Measurements from ENCODE around the gene PLCXD1. TPM values are rescaled to one million over a fixed set of nuclear protein-coding genes. Genes with fewer than 3 reads are reported as not detected.

PLCXD1 gene
- total RNA-seq, 1 experiment from 2014 or later: 60.9 TPM

- Histone ChIP-seq H3K4me3 (ENCODE audit: low read depth, low read length, poor library complexity, severe bottlenecking) (no peak overlapping the region), H3K27ac (ENCODE audit: low read depth, low read length, poor library complexity, severe bottlenecking) (no peak overlapping the region), H3K36me3 (ENCODE audit: insufficient read depth, low read length, poor library complexity, severe bottlenecking) (no peaks in the 10 kb centered on the region), H3K27me3 (replicated peaks; ENCODE audit: insufficient read depth, low read depth, low read length, poor library complexity) (no peaks in the 10 kb centered on the region), H3K9me3 (ENCODE audit: low read depth, low read length, poor library complexity, severe bottlenecking) (no peaks in the 10 kb centered on the region), H3K4me1 (ENCODE audit: insufficient read depth, low read length, poor library complexity, severe bottlenecking) (no peaks in the 10 kb centered on the region)
- ChIA-PET POLR2A (ENCODE audit: low non-redundant PET) (no interaction called here), CTCF (no interaction called here)
- no TSS peak for BruUV-seq (replicated peaks)
- no peak for DNase-seq (ENCODE audit: low spot score)
- intact Hi-C loops (cut with micrococcal nuclease; ENCODE audit: unreplicated experiment): no loop called here
- TF ChIP-seq CTCF (conservative IDR thresholded peaks at IDR 0.05; ENCODE audit: low read depth, low read length) (no peak), EZH2 (IDR thresholded peaks at IDR 0.05; ENCODE audit: borderline replicate concordance, low read depth, low read length, poor library complexity, severe bottlenecking) (no peak)
Observed at GRCh38 chrX:349196-349595, 68.0 kb downstream of the PLCXD1 start.

- POLR2A ChIA-PET (ENCODE audit: low non-redundant PET): no interaction called here
- H3K4me3 ChIP-seq (ENCODE audit: low read depth, low read length, poor library complexity, severe bottlenecking): no peak overlapping the region
- no peaks in the 10 kb centered on the region for H3K27me3 ChIP-seq (replicated peaks; ENCODE audit: insufficient read depth, low read depth, low read length, poor library complexity)
- TF ChIP-seq CTCF (conservative IDR thresholded peaks at IDR 0.05; ENCODE audit: low read depth, low read length) (no peak), EZH2 (IDR thresholded peaks at IDR 0.05; ENCODE audit: borderline replicate concordance, low read depth, low read length, poor library complexity, severe bottlenecking) (no peak)
- H3K27ac ChIP-seq (ENCODE audit: low read depth, low read length, poor library complexity, severe bottlenecking): no peak overlapping the region
- H3K36me3 ChIP-seq (ENCODE audit: insufficient read depth, low read length, poor library complexity, severe bottlenecking): no peaks in the 10 kb centered on the region
- CTCF ChIA-PET: no interaction called here
- no peak for DNase-seq (ENCODE audit: low spot score)
- intact Hi-C loops (cut with micrococcal nuclease; ENCODE audit: unreplicated experiment): no loop called here
- H3K9me3 ChIP-seq (ENCODE audit: low read depth, low read length, poor library complexity, severe bottlenecking): no peaks in the 10 kb centered on the region
- no peaks in the 10 kb centered on the region for H3K4me1 ChIP-seq (ENCODE audit: insufficient read depth, low read length, poor library complexity, severe bottlenecking)
- BruUV-seq (replicated peaks): no TSS peak
Observed at GRCh38 chrX:349702-350101, 68.5 kb downstream of the PLCXD1 start.

DNA sequence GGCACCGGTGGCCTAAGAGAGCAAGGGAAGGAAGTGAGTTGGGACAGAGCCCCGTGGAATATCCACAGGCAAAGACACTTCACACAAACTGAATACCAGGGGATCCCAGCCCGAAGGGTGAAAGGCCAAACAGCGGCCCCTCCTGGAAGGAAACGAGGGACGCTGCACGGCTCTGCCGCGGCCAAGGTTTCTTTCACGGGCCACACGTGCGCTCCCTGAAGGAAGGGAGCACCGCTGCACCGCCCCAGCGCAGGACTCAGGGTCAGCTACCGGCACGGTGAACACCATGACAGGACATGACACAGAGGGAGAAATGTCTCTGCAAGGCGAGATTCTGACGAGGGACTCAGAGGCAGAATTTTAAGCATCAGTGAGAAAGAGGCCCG lies 69.0 kb downstream of the PLCXD1 start:
- BruUV-seq (replicated peaks): no TSS peak
- Histone ChIP-seq H3K4me3 (ENCODE audit: low read depth, low read length, poor library complexity, severe bottlenecking) (no peak overlapping the region), H3K4me1 (ENCODE audit: insufficient read depth, low read length, poor library complexity, severe bottlenecking) (no peaks in the 10 kb centered on the region), H3K27ac (ENCODE audit: low read depth, low read length, poor library complexity, severe bottlenecking) (no peak overlapping the region), H3K9me3 (ENCODE audit: low read depth, low read length, poor library complexity, severe bottlenecking) (no peaks in the 10 kb centered on the region), H3K36me3 (ENCODE audit: insufficient read depth, low read length, poor library complexity, severe bottlenecking) (no peaks in the 10 kb centered on the region), H3K27me3 (replicated peaks; ENCODE audit: insufficient read depth, low read depth, low read length, poor library complexity) (no peaks in the 10 kb centered on the region)
- no peak for DNase-seq (ENCODE audit: low spot score)
- ChIA-PET CTCF (no interaction called here), POLR2A (ENCODE audit: low non-redundant PET) (no interaction called here)
- intact Hi-C loops (cut with micrococcal nuclease; ENCODE audit: unreplicated experiment): no loop called here
- TF ChIP-seq CTCF (conservative IDR thresholded peaks at IDR 0.05; ENCODE audit: low read depth, low read length) (no peak), EZH2 (IDR thresholded peaks at IDR 0.05; ENCODE audit: borderline replicate concordance, low read depth, low read length, poor library complexity, severe bottlenecking) (no peak)
